GM12878 (cell line): ENCODE results near the gene IQUB.

ENCODE experiments used
- CTCF ChIP-seq, 3 experiments: IDR thresholded peaks in 2 of 3; conservative IDR thresholded peaks in 1 of 3; 2 replicates each; pipeline ENCODE4 v1.5.1; 2011; ENCODE audit warnings: low read depth in 3 of 3, low read length in 3 of 3, mild to moderate bottlenecking in 3 of 3, control low read depth in 2 of 3, moderate library complexity in 2 of 3, inconsistent platforms in 1 of 3, mixed read lengths in 1 of 3; ENCODE audit not compliant: control insufficient read depth in 2 of 3, insufficient read depth in 1 of 3; ENCODE audit errors: extremely low read depth in 1 of 3
- EED ChIP-seq: sonication (generic); IDR thresholded peaks from 2 replicates; pipeline ENCODE4 v1.6.1; 2016; ENCODE audit warnings: antibody characterized with exemption, low read depth
- EZH2 ChIP-seq: IDR thresholded peaks from 2 replicates; pipeline ENCODE4 v1.6.1; 2012; ENCODE audit warnings: low read depth, mild to moderate bottlenecking, control low read depth, inconsistent platforms, low read length, borderline replicate concordance; ENCODE audit not compliant: control insufficient read depth
- PML ChIP-seq: IDR thresholded peaks from 2 replicates; pipeline ENCODE4 v1.6.1; 2012; ENCODE audit warnings: low read length, inconsistent platforms
- POLR2AphosphoS5 ChIP-seq: IDR thresholded peaks from 2 replicates; pipeline ENCODE4 v1.6.1; 2011; ENCODE audit warnings: mild to moderate bottlenecking, low read length, inconsistent platforms
- SMC3 ChIP-seq: IDR thresholded peaks from 2 replicates; pipeline ENCODE4 v1.6.1; 2011; ENCODE audit warnings: low read length, improper control_type of control experiment, borderline replicate concordance
- SRF ChIP-seq, 2 experiments: IDR thresholded peaks; 2 replicates each; pipeline ENCODE4 v1.6.1; 2011; ENCODE audit warnings: low read depth in 2 of 2, low read length in 2 of 2, mild to moderate bottlenecking in 1 of 2, moderate library complexity in 1 of 2
- USF2 ChIP-seq: IDR thresholded peaks from 2 replicates; pipeline ENCODE4 v1.6.1; 2011; ENCODE audit warnings: low read depth, low read length, improper control_type of control experiment, borderline replicate concordance
- ZNF274 ChIP-seq: IDR thresholded peaks from one replicate; pipeline ENCODE4 v1.8.0; 2011; ENCODE audit not compliant: insufficient read length, insufficient read depth

GRCh38 chr7:123440101-123440548, 94.3 kb downstream of the IQUB start:
- no peak for TF ChIP-seq PML
- no peak for TF ChIP-seq CTCF (IDR thresholded peaks at IDR 0.05 in 2 of 3, conservative IDR thresholded peaks at IDR 0.05 in 1 of 3; ENCODE audit: control insufficient read depth in 2 of 3, extremely low read depth in 1 of 3, insufficient read depth in 1 of 3, low read depth in 3 of 3, low read length in 3 of 3)
- no peak for TF ChIP-seq SMC3
- TF ChIP-seq EED: no peak
- TF ChIP-seq POLR2AphosphoS5: no peak
- TF ChIP-seq EZH2: no peak
- TF ChIP-seq SRF (IDR thresholded peaks at IDR 0.05; ENCODE audit: low read depth in 2 of 2, low read length in 2 of 2): no peak
- TF ChIP-seq USF2: no peak
- no peak for TF ChIP-seq ZNF274
